ENCODE measurements around the gene USP28. TPM values are rescaled to one million over a fixed set of nuclear protein-coding genes. Genes with fewer than 3 reads are reported as not detected.
"Not testable (repeated sequence)": the region's sequence is repeated elsewhere in the genome, so short reads cannot be mapped to it uniquely, and the experiment has no call there.

USP28 gene
- total and polyA plus RNA-seq, 2 of the 8 experiments (the other 6 are each of a cell fraction or from before 2014, with no cell fraction given): 82.6 to 119 TPM

DNA sequence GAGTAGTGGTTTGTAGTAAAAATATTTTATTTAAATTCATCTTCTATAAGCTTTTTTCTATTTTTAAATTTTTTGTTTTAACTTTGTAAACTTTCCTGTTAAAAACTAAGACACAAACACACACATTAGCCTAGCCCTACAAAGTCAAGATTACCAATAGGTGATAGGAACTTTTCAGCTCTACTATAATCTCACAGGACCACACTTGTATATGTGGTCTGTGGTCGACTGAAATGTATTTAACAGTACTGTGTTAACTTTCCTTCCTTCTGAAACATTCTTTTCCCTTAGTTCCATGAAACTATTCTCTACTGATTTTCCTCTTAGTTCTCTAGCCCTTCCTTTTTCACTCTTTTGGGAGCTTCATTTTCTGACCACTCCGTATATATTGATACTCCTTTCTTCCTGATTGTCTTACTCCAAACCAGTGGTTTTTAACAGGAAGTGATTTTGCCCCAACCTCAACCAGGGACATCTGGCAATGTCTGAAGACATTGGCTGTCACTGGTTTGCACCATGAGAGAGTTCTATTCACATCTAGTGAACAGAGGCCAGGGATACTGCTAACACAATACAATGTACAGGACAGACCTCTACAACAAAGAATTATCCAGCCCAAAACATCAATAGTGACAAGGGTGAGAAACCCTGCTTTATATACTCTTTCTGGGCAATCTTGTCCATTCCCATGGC lies 110.7 kb downstream of the USP28 start (continued):
- TF ChIP-seq SP4 (IDR thresholded peaks at IDR 0.05; ENCODE audit: low read length) (no peak), BACH1 (IDR thresholded peaks at IDR 0.05; ENCODE audit: low read length) (no peak), CTBP2 (IDR thresholded peaks at IDR 0.05; ENCODE audit: borderline replicate concordance, insufficient read depth, insufficient read length, low read length) (no peak)

DNA sequence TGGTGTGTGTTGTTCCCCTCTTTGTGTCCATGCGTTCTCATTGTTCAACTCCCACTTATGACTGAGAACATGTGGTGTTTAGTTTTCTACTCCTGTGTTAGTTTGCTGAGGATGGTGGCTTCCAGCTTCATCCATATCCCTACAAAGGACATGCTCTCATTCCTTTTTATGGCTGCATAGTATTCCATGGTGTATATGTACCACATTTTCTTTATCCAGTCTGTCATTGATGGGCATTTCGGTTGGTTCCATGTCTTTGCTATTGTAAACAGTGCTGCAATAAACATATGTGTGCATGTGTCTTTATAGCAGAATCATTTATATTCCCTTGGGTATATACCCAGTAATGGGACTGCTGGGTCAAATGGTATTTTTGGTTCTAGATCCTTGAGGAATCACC lies 112.3 kb downstream of the USP28 start:
- DNase-seq (ENCODE audit: low read depth in 1 of 2, low spot score in 2 of 2); FAIRE-seq; H3K79me2 ChIP-seq (ENCODE audit: control insufficient read depth in 1 of 2, insufficient read depth in 2 of 2, low read length in 2 of 2): not testable (repeated sequence)

More for the DNA sequence above, 112.3 kb downstream of the USP28 start:
- H3K4me2 ChIP-seq (ENCODE audit: insufficient read depth in 1 of 2, low read depth in 2 of 2, low read length in 2 of 2); H2BK20ac ChIP-seq (ENCODE audit: low read length); H3K56ac ChIP-seq (replicated peaks; ENCODE audit: insufficient read length, low read depth, low read length); CTCF ChIA-PET (ENCODE audit: partially characterized antibody); H2AK5ac ChIP-seq (ENCODE audit: low read depth, low read length); H3K18ac ChIP-seq (ENCODE audit: extremely low read depth, low read length); H4K91ac ChIP-seq (replicated peaks; ENCODE audit: insufficient read length, low read length); H4K8ac ChIP-seq (ENCODE audit: extremely low read depth, insufficient read depth, low read length); H4K5ac ChIP-seq (ENCODE audit: insufficient read length, low read depth, low read length); H2BK12ac ChIP-seq (ENCODE audit: low read depth, low read length); H3K4ac ChIP-seq (replicated peaks; ENCODE audit: insufficient read length, low read depth, low read length); H3K9me3 ChIP-seq (ENCODE audit: insufficient read depth in 2 of 2, low read depth in 1 of 2, low read length in 1 of 2); H3K27ac ChIP-seq (ENCODE audit: low read depth, low read length); H2BK15ac ChIP-seq (ENCODE audit: low read length); H3K4me3 ChIP-seq (ENCODE audit: extremely low read depth in 1 of 4, insufficient read depth in 2 of 4, low read depth in 3 of 4, low read length in 4 of 4); H2AFZ ChIP-seq (ENCODE audit: low read length); H3K9ac ChIP-seq (replicated peaks in 1 of 4; ENCODE audit: extremely low read depth in 1 of 4, low read depth in 3 of 4, low read length in 3 of 4); H2BK120ac ChIP-seq (replicated peaks; ENCODE audit: low read depth, low read length); H4K20me1 ChIP-seq (replicated peaks in 1 of 2; ENCODE audit: control insufficient read depth in 1 of 2, insufficient read depth in 2 of 2, low read length in 2 of 2); H2BK5ac ChIP-seq (ENCODE audit: low read depth, low read length); H3K4me1 ChIP-seq (replicated peaks in 1 of 4; ENCODE audit: control insufficient read depth in 3 of 4, insufficient read depth in 4 of 4, low read length in 3 of 4); H3K27me3 ChIP-seq (replicated peaks in 1 of 4; ENCODE audit: control insufficient read depth in 3 of 4, extremely low read depth in 1 of 4, insufficient read depth in 3 of 4, low read length in 3 of 4); H3K79me1 ChIP-seq (ENCODE audit: low read depth, low read length); H3K23ac ChIP-seq (ENCODE audit: insufficient read length); POLR2A ChIA-PET (ENCODE audit: partially characterized antibody); H3K14ac ChIP-seq (ENCODE audit: insufficient read length); H3K23me2 ChIP-seq (ENCODE audit: low read depth, low read length): not testable (repeated sequence)
- 76% methylated on average over 2 of the region's 2 CpGs; no CpG with 5 or more reads in 1 of the 2 experiments for WGBS, 2 experiments (ENCODE audit: extremely low coverage in 1 of 2, insufficient coverage in 1 of 2, insufficient read length in 1 of 2, insufficient replicate concordance in 2 of 2, low coverage in 1 of 2, low lambda C conversion rate in 2 of 2, missing lambda C conversion rate in 1 of 2)
- H3K36me3 ChIP-seq (ENCODE audit: control insufficient read depth in 2 of 4, insufficient read depth in 4 of 4, low read length in 3 of 4): peaks cover 0 to 25% (median 13%) of the 10 kb centered on the region in 4 experiments; a peak in 7 of 8 replicates

Measured in H1 (cell line).